PFSK-1 (cell line): ENCODE results near the gene LMF2.

ENCODE experiments used
- FOXP2 ChIP-seq: optimal IDR thresholded peaks from 2 replicates; pipeline ENCODE3; 2011; ENCODE audit warnings: borderline replicate concordance, control low read depth, inconsistent platforms; ENCODE audit not compliant: insufficient read depth; ENCODE audit errors: extremely low read length, extremely low read depth
- POLR2AphosphoS5 ChIP-seq: IDR thresholded peaks from 2 replicates; pipeline ENCODE4 v1.6.1; 2012; ENCODE audit warnings: low read depth, mild to moderate bottlenecking, control low read depth, low read length, moderate library complexity
- REST ChIP-seq, 2 experiments: IDR thresholded peaks; 2 replicates each; pipeline versions ENCODE4 v1.6.1 to v1.8.0; 2011 to 2012; ENCODE audit warnings: low read depth in 2 of 2, low read length in 2 of 2, control low read depth in 1 of 2, inconsistent platforms in 1 of 2, mild to moderate bottlenecking in 1 of 2, moderate library complexity in 1 of 2; ENCODE audit not compliant: insufficient read depth in 1 of 2
- SIN3A ChIP-seq: IDR thresholded peaks from 2 replicates; pipeline ENCODE4 v1.6.1; 2012; ENCODE audit warnings: mild to moderate bottlenecking, low read length, moderate library complexity, borderline replicate concordance; ENCODE audit not compliant: insufficient read depth
- TAF1 ChIP-seq: IDR thresholded peaks from 2 replicates; pipeline ENCODE4 v1.6.1; 2012; ENCODE audit warnings: low read length, control low read depth, borderline replicate concordance; ENCODE audit not compliant: insufficient read depth

The LMF2 gene

GRCh38 chr22:50463188-50463900 lies 44.2 kb downstream of the LMF2 start:
- no peak for TF ChIP-seq FOXP2
- TF ChIP-seq REST (IDR thresholded peaks at IDR 0.05; ENCODE audit: insufficient read depth in 1 of 2, low read depth in 2 of 2, low read length in 2 of 2) = no peak
- TF ChIP-seq TAF1 = no peak
- no peak for TF ChIP-seq SIN3A
- no peak for TF ChIP-seq POLR2AphosphoS5

- no peak for TF ChIP-seq SIN3A
- TF ChIP-seq POLR2AphosphoS5 = no peak
- no peak for TF ChIP-seq TAF1
- no peak for TF ChIP-seq REST (IDR thresholded peaks at IDR 0.05; ENCODE audit: insufficient read depth in 1 of 2, low read depth in 2 of 2, low read length in 2 of 2)
- TF ChIP-seq FOXP2 = no peak
Measured at GRCh38 chr22:50461979-50462540, 45.4 kb downstream of the LMF2 start.

GRCh38 chr22:50461536-50461935 lies 46.0 kb downstream of the LMF2 start:
- TF ChIP-seq REST (IDR thresholded peaks at IDR 0.05; ENCODE audit: insufficient read depth in 1 of 2, low read depth in 2 of 2, low read length in 2 of 2) = no peak
- TF ChIP-seq SIN3A = no peak
- TF ChIP-seq FOXP2 = no peak

GRCh38 chr22:50460938-50461337 lies 46.6 kb downstream of the LMF2 start:
- no peak for TF ChIP-seq REST (IDR thresholded peaks at IDR 0.05; ENCODE audit: insufficient read depth in 1 of 2, low read depth in 2 of 2, low read length in 2 of 2)
- TF ChIP-seq POLR2AphosphoS5 = no peak
- no peak for TF ChIP-seq FOXP2
- no peak for TF ChIP-seq SIN3A
- TF ChIP-seq TAF1 = no peak
